Epidermal melanocyte (primary cell): ENCODE results near the gene MRGPRE.

Experiments used
- DNase-seq: peaks from one replicate; pipeline ENCODE4 v3.0.0; 2011; ENCODE audit warnings: low spot score; ENCODE audit not compliant: insufficient read length

Gene MRGPRE

DNA sequence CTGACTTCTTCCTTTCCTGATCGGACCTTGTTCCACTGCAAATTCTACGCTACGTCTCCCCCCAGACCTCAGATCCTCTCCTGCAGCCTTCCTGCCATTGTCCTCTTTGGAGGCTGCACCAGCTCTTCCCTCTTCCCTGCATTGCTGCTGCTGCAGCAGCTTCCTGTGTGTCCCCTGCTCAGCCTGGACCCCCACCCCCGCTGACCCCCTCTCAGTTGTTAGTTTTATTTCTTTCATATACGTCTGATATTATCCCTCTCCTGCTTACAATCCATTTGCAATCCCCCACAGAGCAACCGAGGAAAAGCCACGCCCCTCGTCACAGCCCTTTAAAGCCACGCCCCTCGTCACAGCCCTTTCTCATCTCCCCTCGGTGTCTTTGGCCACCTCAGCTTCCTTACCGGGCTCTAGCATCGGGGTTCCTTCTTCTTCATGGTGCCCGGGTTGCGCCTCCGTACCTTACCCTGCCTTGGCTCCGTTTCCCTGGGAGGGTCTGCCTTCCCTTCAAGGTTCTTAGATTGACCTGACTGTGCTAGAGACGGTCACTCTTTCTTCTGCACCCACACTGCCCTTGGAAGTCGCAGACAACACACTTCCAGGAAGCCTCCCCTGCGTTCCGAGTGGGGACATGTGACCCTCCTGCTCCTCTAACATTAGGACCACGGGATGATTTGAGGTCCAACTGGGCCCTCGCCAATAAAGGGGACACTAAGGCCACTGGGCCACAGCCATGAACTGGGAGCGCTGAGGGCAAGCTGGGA is 18.4 kb downstream of the MRGPRE start:
- DNase-seq, result no peak

DNA sequence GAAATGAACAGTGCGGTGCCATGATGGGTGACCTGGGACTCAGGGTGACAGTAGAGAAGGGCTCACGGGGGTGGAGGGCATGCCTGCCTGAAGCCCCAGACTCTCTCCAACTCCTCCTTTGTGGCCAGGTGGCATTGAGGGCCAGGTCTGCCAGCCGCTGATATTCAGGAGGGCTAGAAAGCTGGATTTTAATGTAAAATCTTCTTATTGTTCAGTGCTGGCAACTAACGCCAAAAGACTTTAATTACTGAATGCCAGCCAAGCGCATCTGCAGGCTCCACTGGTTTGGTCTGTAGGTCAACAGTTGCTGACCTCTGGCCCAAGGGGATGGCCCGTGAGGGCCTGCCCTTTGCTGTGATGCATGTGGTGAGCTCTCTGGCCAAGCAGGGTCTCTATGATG is 23.9 kb downstream of the MRGPRE start:
- DNase-seq, result no peak

DNA sequence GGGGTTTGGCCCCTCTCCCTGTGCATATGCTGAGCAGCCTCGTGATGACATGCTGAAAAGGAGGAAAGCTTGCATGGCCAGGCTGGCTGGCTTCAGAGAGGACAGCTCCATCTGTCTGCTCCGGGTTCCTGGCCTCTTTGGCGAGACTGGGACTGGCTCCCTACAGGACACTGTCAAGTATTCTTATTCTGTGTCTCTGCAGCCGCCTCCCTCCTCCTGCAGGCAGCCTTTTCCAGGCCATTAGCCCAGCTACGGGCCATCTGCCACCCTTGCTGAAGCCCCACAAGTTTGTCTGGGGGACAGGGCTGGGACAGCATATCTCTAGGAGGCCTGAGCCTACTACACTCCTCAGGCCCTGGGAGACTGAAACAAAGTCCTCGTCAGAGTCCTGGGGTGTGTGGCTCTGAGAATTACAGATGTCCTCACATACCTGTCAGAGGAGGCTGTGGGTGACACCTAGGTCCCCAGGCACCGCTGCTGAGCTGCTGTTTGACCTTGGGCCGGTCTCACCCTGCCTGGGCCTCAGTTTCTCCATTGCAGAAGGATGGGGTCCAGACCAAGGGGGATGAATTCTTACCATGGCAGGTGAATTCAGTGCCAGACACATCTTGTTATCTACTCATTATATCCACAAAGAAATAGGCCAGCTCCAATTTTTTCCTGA is 24.6 kb downstream of the MRGPRE start:
- no peak for DNase-seq

DNA sequence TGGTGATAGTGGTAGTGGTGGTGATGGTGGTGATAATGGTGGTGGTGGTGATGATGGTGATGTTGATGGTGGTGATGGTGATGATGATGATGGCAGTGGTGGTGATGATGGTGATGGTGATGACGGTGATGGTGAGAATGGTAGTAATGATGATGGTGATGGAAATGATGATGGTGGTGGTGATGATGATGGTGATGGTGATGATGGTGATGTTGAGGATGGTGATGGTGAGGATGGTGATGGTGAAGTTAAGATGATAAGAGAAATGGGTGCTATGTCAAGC is 25.4 kb downstream of the MRGPRE start:
- DNase-seq, result no peak

DNA sequence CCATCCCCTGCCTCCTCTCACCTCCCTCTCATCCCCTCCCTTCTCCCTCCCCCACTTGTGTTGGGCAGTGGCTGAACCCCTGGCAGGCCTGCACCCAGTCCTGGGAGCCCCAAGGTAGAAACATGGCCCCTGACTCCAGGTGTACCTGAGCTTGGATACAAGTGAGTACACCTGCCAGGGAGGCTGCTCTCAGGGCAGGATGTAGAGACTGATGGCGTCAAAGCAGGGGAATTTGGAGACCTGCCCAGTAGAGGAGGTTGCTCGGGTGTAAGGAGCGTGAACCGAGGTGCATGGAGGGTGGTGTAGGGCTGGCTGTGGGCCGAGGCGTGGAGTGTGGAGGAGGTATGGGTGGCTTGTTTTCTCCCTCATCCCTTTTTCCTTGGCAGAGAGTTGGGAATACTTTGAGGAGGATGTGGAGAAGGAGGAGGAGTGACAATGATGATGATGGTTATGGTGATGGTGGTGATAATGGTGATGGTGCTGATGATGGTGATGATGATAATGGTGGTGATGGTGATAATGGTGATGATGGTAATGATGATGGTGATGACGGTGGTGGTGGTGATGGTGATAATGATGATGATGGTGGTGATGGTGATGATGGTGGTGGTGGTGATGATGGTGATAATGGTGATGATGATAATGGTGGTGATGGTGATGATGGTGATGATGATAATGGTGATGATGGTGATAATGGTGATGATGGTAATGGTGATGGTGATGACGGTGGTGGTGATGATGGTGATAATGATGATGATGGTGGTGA is 25.9 kb downstream of the MRGPRE start:
- no peak for DNase-seq

DNA sequence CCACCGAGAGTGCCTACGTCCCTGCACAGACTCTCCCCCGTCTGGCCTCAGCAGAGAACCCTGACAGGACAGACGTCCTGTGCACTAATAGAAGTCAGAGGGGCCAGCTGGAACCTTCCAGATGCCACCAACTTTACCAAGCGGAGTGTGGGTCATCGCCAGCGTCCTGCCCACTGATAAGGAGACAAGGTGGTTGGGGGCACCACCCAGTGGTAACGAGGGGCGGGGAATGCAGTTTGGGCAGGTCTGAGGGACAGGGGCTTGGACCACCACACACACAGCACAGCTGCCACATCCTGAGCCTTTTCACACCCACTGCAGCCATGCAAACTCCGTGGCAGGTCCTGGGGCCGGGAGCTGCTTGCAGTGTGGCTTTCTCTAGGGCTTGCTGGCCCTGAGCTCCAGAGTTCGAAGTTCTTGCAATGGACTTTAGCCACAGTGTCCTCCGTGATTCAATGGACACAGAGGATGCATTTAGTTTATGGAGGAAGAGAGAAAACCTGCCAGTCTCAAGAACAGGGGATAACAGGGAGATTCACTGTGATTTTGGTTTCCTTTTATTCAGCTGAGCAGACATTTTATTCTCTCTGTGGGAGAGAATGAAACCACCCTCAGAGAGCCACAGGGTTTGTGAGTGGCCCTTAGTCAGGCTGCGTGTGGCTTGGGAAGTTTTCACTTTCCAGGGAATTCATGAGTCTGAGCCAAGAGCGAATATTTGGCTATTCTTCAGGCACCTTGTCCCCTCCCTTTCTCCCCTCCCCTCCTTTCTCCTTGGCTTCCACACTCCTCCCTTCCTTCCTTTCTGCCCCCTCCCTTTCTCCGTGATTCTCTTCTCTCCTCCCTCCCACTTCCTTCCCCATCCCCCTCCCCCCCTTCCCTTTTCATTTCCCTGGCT is 26.7 kb downstream of the MRGPRE start:
- DNase-seq, result no peak

DNA sequence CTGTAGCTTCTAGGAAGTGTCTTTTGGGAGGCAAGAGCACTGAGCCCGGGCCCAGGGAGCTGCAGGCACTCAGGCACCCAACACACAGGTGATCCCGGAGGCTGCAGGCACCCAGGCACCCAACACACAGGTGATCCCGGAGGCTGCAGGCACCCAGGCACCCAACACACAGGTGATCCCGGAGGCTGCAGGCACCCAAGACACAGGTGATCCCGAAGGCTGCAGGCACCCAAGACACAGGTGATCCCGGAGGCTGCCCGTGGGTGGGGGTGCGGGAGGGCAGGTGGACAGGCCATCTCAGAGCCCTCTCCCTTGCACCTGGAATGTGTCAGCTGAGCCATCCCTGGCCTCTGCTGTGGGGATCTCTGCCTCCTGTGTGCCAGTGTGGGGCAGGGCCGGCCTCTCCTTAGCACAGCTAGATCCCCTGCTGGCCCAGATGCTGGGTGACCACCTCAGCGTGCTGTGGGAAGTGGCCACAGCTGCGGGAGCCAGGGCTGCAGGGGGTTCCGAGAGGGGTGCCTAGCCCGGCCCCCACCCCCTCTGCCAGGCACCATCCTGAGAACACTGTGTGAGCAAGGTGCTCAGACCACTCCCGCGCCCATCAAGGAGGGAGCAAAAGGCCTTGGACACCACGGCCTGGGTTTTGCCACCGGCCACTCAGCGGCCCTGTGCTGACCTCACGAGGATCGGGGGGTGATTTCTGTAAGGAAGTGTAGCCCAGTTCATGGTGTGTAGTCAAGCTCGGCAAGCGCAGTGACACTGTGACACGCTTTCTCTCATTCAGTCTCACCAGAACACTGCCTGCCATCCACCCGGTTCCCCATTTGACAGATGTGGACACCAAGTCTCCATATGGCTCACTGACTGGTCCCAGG is 27.8 kb downstream of the MRGPRE start:
- DNase-seq, result no peak

DNA sequence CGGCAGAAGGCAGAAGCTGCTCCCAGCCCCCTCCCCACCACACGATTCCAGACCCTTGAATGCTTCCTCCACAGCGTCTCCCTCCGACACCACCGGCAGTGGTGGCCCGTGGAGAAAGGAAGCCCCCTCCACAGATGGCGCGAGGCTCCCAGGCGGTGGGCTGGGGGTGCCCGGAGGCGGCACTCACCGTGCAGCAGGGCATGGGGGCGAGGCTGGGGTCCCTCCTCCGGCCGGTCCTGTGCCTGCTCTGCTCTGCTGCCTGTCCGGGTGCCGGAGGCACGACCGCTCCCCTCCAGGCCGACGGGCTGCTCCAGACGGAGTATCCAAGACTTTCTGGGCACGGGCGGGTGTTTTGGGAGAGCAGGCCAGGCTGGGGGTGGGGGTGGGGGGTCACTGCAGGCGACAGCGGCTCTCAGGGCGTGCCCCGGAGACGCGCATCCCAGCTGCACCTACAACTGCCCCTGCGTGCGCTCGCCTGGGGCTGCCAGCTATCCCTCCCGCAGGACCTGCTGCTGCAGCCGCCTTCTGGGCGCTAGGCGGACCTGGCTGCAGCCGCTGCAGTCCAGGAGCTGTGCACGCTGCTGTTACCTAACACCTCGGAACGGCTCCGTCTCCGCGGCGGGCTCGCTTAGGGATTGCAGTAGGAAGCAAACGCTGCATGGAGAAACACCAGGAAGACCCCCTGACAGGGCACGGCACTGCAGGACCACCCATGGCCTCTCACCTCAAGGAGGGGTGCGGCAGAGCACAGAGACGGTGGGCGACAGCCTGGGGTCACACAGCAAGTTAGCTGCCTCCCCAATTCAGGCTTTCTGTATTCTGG is 28.8 kb downstream of the MRGPRE start:
- DNase-seq, result no peak

DNA sequence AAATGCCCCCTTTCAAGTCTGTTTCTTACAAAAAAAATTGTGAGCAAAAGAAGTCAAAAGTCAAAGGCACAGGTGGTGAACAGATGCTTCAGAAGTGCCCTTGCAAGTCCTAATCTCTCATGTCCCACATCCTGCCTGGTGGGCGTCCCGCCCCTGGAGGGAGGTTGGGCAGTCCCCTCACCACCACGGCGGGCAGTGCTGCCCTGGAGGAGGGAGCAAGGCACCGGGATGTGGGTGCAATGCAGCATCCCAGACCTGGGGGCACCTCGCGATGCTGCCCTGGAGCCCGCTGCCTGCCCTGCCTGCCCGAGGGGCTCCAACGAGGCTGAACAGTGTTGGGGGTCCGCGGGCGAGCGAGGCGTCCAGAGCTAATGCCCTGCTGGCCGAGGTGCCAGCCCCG is 29.5 kb downstream of the MRGPRE start:
- no peak for DNase-seq

DNA sequence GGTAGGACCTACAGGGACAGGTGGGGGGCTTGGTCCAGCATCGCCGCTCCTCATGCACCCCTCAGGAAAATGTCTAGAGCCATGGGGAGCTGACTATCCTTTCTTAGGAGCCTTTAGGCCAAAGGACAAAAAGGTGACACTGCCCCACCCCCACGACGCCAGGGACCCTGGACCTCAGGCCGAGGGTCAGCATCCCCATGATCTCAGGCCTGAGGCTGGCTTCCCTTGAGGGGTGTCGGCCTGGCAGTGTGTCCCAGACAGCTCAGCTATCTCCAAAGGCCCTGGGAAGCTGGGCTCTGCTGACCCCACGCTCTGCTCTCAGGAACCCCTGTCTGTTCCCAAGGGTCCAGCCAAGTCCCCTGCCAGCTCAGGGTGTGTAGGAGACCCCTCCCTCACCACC is 29.9 kb downstream of the MRGPRE start:
- DNase-seq, result no peak

DNA sequence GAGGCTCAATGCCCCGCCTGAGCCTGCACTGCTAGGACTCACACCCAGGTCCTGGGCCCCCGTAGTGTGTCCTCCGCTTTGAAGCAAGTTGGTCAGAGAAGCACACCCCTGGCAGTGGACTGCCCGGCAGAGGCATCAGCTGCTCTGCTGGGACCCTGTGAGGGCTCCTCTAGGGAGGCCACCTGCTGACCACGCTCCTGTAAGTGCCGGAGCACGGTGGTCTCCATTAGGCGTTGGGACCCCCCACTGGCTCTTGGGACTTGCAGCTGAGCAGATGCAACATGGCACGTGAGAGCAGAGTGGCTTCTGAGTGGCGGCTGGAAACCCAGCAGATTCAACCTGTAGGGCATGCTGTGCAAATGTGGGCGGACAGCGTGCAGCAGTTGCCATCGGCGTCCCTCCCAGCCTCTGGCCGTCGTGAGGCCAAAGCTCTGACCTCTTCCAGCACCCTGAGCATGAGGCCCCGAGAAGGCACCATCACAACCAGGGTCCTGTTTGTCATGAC is 30.5 kb downstream of the MRGPRE start:
- no peak for DNase-seq

DNA sequence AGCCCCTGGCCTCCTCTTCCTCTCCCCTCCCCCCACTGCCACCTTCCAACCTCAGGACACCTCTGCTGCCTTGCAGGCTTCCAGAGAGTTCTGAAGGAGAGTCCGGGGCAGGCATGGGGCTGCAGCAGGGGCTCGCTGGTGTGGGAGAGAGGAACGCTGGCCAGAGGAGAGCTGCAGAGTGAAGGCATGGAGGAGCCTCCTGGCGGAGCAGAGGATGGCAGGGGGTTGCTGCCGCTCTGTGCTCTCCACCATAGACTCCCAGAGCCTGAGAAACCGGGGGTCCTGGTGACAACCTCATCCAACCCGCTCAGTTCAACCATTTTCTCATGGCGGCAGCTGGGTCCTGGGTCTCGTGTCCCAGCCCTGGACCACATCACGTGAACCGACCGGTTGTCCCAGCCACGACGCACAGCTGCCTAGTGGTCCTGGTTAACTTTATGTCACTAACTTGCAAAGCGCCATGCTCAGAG is 31.1 kb downstream of the MRGPRE start:
- DNase-seq, result no peak

DNA sequence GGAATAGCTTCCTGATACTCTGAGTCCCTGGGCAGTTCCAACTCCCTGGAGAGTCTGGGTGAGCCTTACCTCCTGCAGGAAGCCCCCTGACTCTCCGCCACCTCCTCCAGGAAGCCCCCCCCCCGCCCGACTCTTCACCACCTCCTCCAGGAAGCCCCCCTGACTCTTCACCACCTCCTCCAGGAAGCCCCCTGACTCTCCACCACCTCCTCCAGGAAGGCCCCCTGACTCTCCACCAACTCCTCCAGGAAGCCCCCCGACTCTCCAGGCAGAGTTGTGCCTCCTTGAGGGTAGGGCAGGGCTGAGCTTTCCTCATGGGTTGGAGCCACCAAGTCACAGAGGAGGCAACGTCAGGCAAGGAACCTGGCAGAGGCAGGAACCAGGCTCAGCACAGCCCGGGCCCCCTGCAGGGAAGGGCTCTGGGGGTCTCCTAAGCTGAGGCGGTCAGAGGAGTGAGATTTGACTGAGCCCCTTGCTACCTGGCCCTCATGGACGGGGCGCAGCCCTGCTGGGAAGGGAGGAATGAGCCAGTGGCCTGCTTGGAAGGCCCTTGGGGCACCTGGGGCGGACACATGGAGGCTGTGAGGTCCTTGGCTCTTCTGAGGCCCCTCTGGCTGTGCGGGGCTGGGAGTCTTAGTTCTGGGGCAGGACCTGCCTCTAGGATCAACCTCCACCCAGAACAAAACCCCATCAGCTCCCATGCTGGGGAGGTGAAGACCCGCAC is 31.7 kb downstream of the MRGPRE start:
- DNase-seq, result no peak

DNA sequence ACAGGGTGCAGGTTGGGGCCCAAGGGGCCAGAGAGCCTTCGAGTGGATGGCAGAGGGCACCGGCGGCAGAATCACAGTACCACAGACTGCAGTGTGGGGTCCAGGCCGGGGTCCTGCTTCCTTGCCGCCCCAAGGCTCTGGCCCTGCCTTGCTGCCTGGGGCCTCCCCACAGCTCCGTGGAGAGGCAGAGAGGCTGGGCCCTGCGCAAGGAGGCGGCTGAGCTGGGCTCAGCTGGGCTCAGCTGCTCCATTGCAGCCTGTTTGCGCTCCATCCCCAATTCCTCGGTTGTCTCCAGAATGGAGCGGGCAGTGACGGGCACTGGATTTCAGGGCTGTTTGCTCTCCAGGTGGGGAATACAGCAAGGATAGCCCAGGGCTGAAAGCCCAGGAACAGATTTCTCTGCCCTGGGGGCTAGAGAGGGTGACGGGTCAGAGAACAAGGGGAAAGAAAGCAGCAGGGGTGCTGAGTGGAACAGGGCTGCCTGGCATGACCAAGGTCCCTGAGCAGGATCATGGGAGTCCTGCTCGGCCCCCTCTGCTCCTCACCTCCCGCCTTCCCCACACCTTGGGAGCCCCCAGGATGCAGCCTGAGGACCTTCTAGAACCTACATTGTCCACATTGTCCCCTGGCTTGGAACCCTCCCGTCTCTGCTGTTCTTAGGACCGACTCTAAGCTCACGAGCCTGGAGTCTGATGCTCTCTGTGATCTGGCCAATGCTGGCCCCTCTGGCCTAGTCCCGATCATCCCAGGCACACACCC is 32.5 kb downstream of the MRGPRE start:
- no peak for DNase-seq

DNA sequence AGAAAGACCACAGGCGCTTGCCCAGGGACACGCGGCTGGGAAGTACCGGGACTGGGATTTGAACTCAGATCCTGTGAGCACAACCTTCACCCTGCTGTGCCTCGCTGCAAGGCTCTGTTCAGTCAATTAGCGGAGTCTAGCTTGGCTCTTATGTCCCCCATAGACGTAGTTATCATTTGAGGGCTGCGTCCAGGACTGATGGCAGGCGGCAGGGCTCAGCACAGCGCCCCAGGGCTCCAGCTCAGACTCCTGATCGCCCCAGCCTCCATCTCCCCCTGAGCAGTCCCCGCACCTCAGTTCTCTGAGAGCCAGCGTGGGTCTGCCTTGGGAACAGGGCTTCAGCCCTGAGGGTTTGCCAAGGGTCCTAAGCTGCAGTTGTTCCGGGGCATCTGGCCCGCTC is 33.4 kb downstream of the MRGPRE start:
- DNase-seq, result no peak

DNA sequence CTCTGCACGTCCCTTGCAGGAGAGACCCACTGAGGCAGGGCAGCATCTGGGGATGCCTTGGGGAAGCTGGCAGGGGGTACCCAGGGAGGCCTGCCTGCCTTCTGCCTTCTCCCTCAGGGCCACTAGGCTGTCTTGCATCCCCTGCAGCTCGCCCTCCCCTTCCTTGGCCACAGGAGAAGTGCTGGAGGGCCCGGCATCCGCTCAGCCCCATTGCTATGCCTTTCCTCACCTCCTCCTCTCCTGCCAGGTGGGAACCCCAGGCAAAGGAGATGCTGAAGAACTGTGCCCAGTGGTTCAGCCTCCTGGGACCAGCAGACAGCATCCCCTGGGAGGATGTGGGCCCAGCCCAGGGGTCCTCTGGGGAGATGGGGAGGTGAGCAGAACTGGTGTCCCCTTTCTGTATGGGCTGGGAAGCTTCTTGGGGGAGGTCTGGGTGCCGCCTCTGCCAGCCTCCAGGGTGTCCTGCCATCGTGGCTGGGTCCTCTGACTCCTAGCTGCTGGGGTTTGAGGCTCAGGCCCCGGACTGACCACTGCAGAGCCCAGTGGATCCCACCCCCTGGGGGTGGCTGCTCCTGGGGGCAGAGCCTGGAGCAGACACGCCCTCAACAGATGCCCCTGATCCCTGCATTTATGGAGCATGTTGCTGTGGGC is 34.2 kb downstream of the MRGPRE start:
- no peak for DNase-seq

DNA sequence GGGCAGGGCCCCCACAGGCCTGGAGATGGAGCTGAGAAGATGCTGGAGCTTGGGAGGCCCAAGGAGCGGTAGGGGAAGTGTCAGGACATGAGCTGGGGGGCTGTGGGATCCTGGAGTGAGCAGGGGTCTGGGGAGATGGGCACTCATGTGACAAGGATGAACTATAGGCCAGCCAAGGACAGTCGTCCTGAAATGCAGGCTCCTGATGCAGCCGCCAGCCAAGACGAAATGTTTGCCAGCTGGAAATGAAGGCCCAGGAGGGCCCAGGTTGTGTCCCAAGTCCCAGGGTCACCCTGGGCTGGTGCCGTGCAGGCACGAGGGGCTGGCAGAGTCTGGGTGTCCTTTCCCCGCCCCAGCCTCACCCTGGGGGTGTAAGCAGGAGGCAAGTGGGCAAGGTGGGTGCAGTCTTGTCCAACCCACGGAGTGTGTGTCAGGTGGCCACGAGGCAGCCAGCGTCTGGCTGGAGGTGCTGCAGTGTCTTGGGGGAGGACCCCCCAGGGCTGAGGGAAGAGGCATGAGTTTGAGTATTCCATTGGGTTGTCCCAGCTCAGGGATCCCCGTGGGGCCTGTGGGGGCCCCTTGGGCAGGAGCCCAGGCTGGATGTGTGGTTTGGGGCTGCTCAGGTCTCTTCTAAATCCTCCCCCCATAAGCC is 35.0 kb downstream of the MRGPRE start:
- no peak for DNase-seq
